Osteoblast (primary cell): Measurements from ENCODE around the gene ATL3. TPM values are rescaled to one million over a fixed set of nuclear protein-coding genes. Genes with fewer than 3 reads are reported as not detected.
"Not testable (repeated sequence)": the region's sequence is repeated elsewhere in the genome, so short reads cannot be mapped to it uniquely, and the experiment has no call there.

Experiments used
- DNase-seq: peaks from one replicate; pipeline ENCODE4 v3.0.0; 2011; ENCODE audit warnings: low spot score, mixed read lengths; ENCODE audit not compliant: insufficient read length; ENCODE audit errors: missing footprints
- H2AFZ ChIP-seq: 2 replicates; pipeline ENCODE4 v1.6.0; 2011; ENCODE audit warnings: mild to moderate bottlenecking, low read length
- H3K27ac ChIP-seq: 2 replicates; pipeline ENCODE4 v1.5.1; 2011; ENCODE audit warnings: mild to moderate bottlenecking, low read depth, low read length, moderate library complexity
- H3K27me3 ChIP-seq: 2 replicates; pipeline ENCODE4 v1.6.0; 2012; ENCODE audit warnings: mild to moderate bottlenecking, control low read depth, inconsistent platforms, low read length, moderate library complexity; ENCODE audit not compliant: insufficient read depth
- H3K36me3 ChIP-seq: 2 replicates; pipeline ENCODE4 v1.5.1; 2011; ENCODE audit warnings: mild to moderate bottlenecking, low read length, control low read depth, moderate library complexity; ENCODE audit not compliant: insufficient read depth
- H3K4me1 ChIP-seq: 2 replicates; pipeline ENCODE4 v1.5.1; 2011; ENCODE audit warnings: mild to moderate bottlenecking, low read length, control low read depth, moderate library complexity; ENCODE audit not compliant: insufficient read depth
- H3K4me2 ChIP-seq: 2 replicates; pipeline ENCODE4 v1.6.0; 2011; ENCODE audit warnings: mild to moderate bottlenecking, low read length; ENCODE audit not compliant: insufficient read depth
- H3K4me3 ChIP-seq: fragments of 200-600 bp; sonication (generic); 3 replicates; pipeline ENCODE4 v1.5.1; 2012; ENCODE audit warnings: mild to moderate bottlenecking, low read length, inconsistent platforms; ENCODE audit not compliant: insufficient read depth
- H3K79me2 ChIP-seq: 2 replicates; pipeline ENCODE4 v1.6.0; 2012; ENCODE audit warnings: mild to moderate bottlenecking, low read length, control low read depth, inconsistent platforms; ENCODE audit not compliant: insufficient read depth
- H3K9me3 ChIP-seq: 2 replicates; pipeline ENCODE4 v1.5.1; 2011; ENCODE audit warnings: low read depth, low read length, control low read depth
- H4K20me1 ChIP-seq: 2 replicates; pipeline ENCODE4 v1.6.0; 2012; ENCODE audit warnings: mild to moderate bottlenecking, low read length, control low read depth; ENCODE audit not compliant: insufficient read depth
- CTCF ChIP-seq: IDR thresholded peaks from 2 replicates; pipeline ENCODE4 v1.5.1; 2011; ENCODE audit warnings: mild to moderate bottlenecking, low read depth, low read length, moderate library complexity; ENCODE audit errors: extremely low read depth
- total RNA-seq: library from RNA; depleted of rRNA; stranded (reverse); fragments of >200 nt; gene quantifications from 2 replicates; pipeline ENCODE4 v1.2.3, GENCODE V29; 2012

ATL3 gene
- total RNA-seq, 1 donor: 300 TPM

- H3K9me3 ChIP-seq: no peaks in the 10 kb centered on the region
- DNase-seq: no peak
- H3K79me2 ChIP-seq: no peaks in the 10 kb centered on the region
- H3K4me3 ChIP-seq: no peak overlapping the region
- H3K27me3 ChIP-seq: no peaks in the 10 kb centered on the region
- H3K4me1 ChIP-seq: no peaks in the 10 kb centered on the region
- no peaks in the 10 kb centered on the region for H3K36me3 ChIP-seq
- H3K4me2 ChIP-seq: no peak overlapping the region
- H4K20me1 ChIP-seq: no peaks in the 10 kb centered on the region
- no peak overlapping the region for H2AFZ ChIP-seq
- TF ChIP-seq CTCF: no peak
- H3K27ac ChIP-seq: no peak overlapping the region
Observed at GRCh38 chr11:63621071-63621470, 50.1 kb downstream of the ATL3 start.

DNA sequence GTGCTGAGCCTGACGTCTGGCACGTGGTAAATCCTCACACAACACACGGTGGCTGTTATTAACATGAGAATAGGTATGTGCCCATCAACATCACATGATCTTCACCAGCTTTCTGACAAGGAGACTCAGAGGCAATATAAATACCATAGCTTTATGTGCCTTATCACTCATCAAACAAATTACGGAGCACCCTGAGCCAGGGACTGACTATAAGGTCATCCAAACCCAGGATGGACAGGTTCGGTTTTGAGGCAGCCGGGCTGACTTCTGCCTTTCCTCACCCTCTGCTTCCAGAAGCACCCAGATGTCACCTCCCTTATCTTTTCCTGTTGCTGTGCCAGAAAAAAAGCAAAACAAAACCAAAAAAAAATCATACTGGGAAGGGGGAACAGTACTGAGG, 51.2 kb downstream of the ATL3 start:
- H4K20me1 ChIP-seq: no peaks in the 10 kb centered on the region
- no peaks in the 10 kb centered on the region for H3K27me3 ChIP-seq
- TF ChIP-seq CTCF: no peak
- no peak for DNase-seq
- no peak overlapping the region for H3K4me2 ChIP-seq
- H3K9me3 ChIP-seq: no peaks in the 10 kb centered on the region
- H3K4me3 ChIP-seq: no peak overlapping the region
- no peaks in the 10 kb centered on the region for H3K36me3 ChIP-seq
- H3K79me2 ChIP-seq: no peaks in the 10 kb centered on the region
- H3K4me1 ChIP-seq: no peaks in the 10 kb centered on the region
- H2AFZ ChIP-seq: no peak overlapping the region
- no peak overlapping the region for H3K27ac ChIP-seq

GRCh38 chr11:63617686-63618085, 53.5 kb downstream of the ATL3 start:
- not testable (repeated sequence) for H3K4me2 ChIP-seq, H2AFZ ChIP-seq, H3K4me3 ChIP-seq

DNA sequence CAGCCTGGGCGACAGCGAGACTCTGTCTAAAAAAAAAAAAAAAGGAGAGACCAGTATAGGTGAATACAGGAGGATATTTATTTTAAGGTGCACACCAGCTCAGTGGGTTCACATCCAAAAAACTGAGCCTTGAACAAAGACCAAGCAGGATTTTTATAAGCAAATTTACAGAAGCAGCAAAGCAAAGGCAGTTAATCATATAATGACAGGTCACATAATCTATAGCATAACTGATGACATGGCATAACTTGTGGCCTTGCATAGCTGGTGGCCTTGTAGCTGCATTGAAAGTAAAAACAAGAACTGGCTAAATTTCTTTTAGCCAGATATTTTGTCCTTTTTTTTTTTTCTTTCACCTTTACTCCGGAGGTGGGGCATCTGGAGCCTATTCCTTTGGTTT, 54.2 kb downstream of the ATL3 start:
- Histone ChIP-seq H3K9me3 (no peaks in the 10 kb centered on the region), H4K20me1 (no peaks in the 10 kb centered on the region), H3K27me3 (no peaks in the 10 kb centered on the region), H3K4me3 (no peak overlapping the region), H2AFZ (no peak overlapping the region), H3K36me3 (no peaks in the 10 kb centered on the region), H3K4me1 (peaks cover 12% of the 10 kb centered on the region), H3K27ac (no peak overlapping the region), H3K79me2 (peaks cover 10% of the 10 kb centered on the region), H3K4me2 (no peak overlapping the region)
- no peak for TF ChIP-seq CTCF
- DNase-seq: no peak

More at GRCh38 chr11:63617686-63618085, 53.5 kb downstream of the ATL3 start:
- not testable (repeated sequence) for H3K27me3 ChIP-seq, H4K20me1 ChIP-seq, H3K36me3 ChIP-seq, DNase-seq, H3K27ac ChIP-seq, H3K79me2 ChIP-seq, H3K9me3 ChIP-seq, H3K4me1 ChIP-seq
